SK-MEL-5 (cell line): ENCODE measurements around the gene PTPN2. TPM values are rescaled to one million over a fixed set of nuclear protein-coding genes. Genes with fewer than 3 reads are reported as not detected.

Experiments
- DNase-seq: peaks from one replicate; pipeline ENCODE4 v3.0.0-alpha.2; 2016; ENCODE audit warnings: low read depth, low spot score
- in situ Hi-C: cut with HindIII; loops from 2 replicates; pipeline ENCODE4 v1.10.0; 2016; ENCODE audit warnings: low sequenced_read_pairs, high pct_unique_total_duplicates, low pct_unique_long_range_greater_than_20kb
- total RNA-seq: library from RNA; depleted of rRNA; stranded (reverse); fragments of >200 nt; shearing (Covaris generic); gene quantifications from 2 replicates; pipeline ENCODE4 v1.2.3, GENCODE V29; 2014

Gene PTPN2
- total RNA-seq, 1 experiment from 2014 or later, result 39.6 TPM

- in situ Hi-C loops, result no loop called here
- DNase-seq, result no peak
These were observed 16.5 kb downstream of the PTPN2 start for GRCh38 chr18:12867441-12868123.

- DNase-seq, result no peak
- in situ Hi-C loops, result no loop called here
These were observed 20.3 kb downstream of the PTPN2 start for GRCh38 chr18:12863687-12864216.

GRCh38 chr18:12862874-12863482, 21.1 kb downstream of the PTPN2 start:
- no peak for DNase-seq
- in situ Hi-C loops, result no loop called here

- no peak for DNase-seq
- in situ Hi-C loops, result no loop called here
These were observed 21.6 kb downstream of the PTPN2 start for GRCh38 chr18:12862467-12862866.

GRCh38 chr18:12861637-12862036, 22.4 kb downstream of the PTPN2 start:
- in situ Hi-C loops, result no loop called here
- no peak for DNase-seq

GRCh38 chr18:12860530-12860929, 23.5 kb downstream of the PTPN2 start:
- in situ Hi-C loops, result no loop called here

GRCh38 chr18:12858991-12859390, 25.0 kb downstream of the PTPN2 start:
- in situ Hi-C loops, result no loop called here
- DNase-seq, result no peak

More at GRCh38 chr18:12860530-12860929, 23.5 kb downstream of the PTPN2 start:
- no peak for DNase-seq

GRCh38 chr18:12857991-12858544, 26.0 kb downstream of the PTPN2 start:
- no peak for DNase-seq
- in situ Hi-C loops, result no loop called here

- DNase-seq, result no peak
- in situ Hi-C loops, result no loop called here
These were observed 26.7 kb downstream of the PTPN2 start for GRCh38 chr18:12857215-12857905.

GRCh38 chr18:12855916-12856315, 28.1 kb downstream of the PTPN2 start:
- in situ Hi-C loops, result no loop called here
- no peak for DNase-seq

- DNase-seq, result no peak
- in situ Hi-C loops, result no loop called here
These were observed 31.3 kb downstream of the PTPN2 start for GRCh38 chr18:12852566-12853315.

GRCh38 chr18:12851716-12852115, 32.3 kb downstream of the PTPN2 start:
- in situ Hi-C loops, result no loop called here
- no peak for DNase-seq

GRCh38 chr18:12849548-12849947, 34.5 kb downstream of the PTPN2 start:
- DNase-seq, result no peak
- in situ Hi-C loops, result no loop called here

- in situ Hi-C loops, result no loop called here
- no peak for DNase-seq
These were observed 35.6 kb downstream of the PTPN2 start for GRCh38 chr18:12848405-12848804.

GRCh38 chr18:12844391-12844790, 39.6 kb downstream of the PTPN2 start:
- in situ Hi-C loops, result no loop called here
- DNase-seq, result no peak

GRCh38 chr18:12843420-12844350, 40.4 kb downstream of the PTPN2 start:
- DNase-seq, result no peak
- in situ Hi-C loops, result no loop called here
